Neural cell (in vitro differentiated cells): ENCODE results near the gene FBP2.

ENCODE experiments used
- EP300 ChIP-seq: fragments of 450-650 bp; conservative IDR thresholded peaks from 2 replicates; pipeline ENCODE4 v1.6.1; 2014; ENCODE audit warnings: antibody characterized with exemption, mild to moderate bottlenecking, moderate library complexity; ENCODE audit not compliant: poor library complexity, severe bottlenecking
- EZH2 ChIP-seq: fragments of 200-600, 300-800 bp; shearing (Covaris generic), sonication (generic); IDR thresholded peaks from 2 replicates; pipeline ENCODE4 v1.6.1; 2014; ENCODE audit warnings: antibody characterized with exemption, low read length, borderline replicate concordance, mild to moderate bottlenecking; ENCODE audit not compliant: insufficient read depth, poor library complexity, severe bottlenecking

GRCh38 chr9:94631599-94631998 is 38.0 kb upstream of the FBP2 start:
- TF ChIP-seq EZH2 (no peak), EP300 (no peak)
